Renal pelvis (tissue), 4 donors: ENCODE results near the gene PFDN5. TPM values are rescaled to one million over a fixed set of nuclear protein-coding genes. Genes with fewer than 3 reads are reported as not detected.
A peak's percentile ranks its signal among the peaks of the same experiment; 100 is the strongest.
"Not testable (repeated sequence)": the region's sequence is repeated elsewhere in the genome, so short reads cannot be mapped to it uniquely, and the experiment has no call there.

ENCODE experiments used
- DNase-seq: peaks from one replicate; pipeline ENCODE4 v3.0.0-alpha.2; 2013
- polyA plus RNA-seq, 3 donors: library from polyadenylated mRNA; unstranded; fragments of 120-200 nt; gene quantifications; one replicate each; pipeline ENCODE4 v1.2.1, GENCODE V29; 2013; ENCODE audit not compliant: insufficient read length in 3 of 3

Gene PFDN5
- polyA plus RNA-seq, 3 donors, result 564 to 760 (median 671) TPM

GRCh38 chr12:53267999-53268629, 27.2 kb upstream of the PFDN5 start, which contains the start of gene ESPL1:
TSS of gene ESPL1 (plus strand) at chr12:53268299. CDS start at chr12:53268767, 468 bp downstream.
- DNase-seq, result peak; percentile 80

- no peak for DNase-seq
Measured at GRCh38 chr12:53268630-53269562, 26.4 kb upstream of the PFDN5 start.

DNA sequence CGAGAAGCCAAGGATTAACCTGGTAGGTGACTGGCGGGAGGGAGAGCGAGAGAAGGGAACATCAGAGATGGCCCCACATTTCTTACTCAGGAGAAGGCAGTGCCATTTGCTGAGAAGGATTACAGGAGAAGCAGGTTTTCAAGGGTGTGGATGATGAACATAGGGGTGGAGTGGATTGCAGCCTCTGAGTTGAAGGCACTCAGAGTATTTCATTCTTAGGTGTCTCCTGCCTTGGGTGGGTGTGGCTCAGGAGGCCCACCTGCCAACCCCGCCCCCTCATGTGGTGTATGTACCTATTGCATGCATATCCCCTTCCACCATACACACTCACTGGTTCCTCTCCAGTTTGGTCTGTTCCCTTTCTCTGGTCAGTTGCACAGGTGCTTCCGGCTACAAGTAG, 20.9 kb upstream of the PFDN5 start:
- no peak for DNase-seq

- no peak for DNase-seq
Measured at GRCh38 chr12:53276511-53276910, 18.8 kb upstream of the PFDN5 start.

DNA sequence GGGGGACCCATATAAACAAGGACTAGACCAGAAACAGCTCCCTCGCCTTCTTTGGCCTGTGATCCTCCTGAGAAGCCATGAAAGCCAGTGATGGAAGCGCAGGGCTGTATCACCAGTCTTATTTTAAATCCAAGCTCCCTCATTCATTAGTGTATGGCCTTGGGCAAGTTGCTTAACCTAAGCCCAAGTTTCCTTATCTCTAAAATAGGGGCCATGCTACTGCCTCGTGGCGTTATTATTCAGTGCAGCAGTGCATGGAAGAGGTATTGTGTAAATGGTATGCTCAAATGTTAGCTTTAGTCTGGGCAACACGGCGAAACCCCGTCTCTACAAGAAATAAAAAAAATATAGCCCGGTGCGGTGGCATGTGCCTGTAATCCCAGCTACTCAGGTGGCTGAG, 17.4 kb upstream of the PFDN5 start:
- DNase-seq, result no peak

DNA sequence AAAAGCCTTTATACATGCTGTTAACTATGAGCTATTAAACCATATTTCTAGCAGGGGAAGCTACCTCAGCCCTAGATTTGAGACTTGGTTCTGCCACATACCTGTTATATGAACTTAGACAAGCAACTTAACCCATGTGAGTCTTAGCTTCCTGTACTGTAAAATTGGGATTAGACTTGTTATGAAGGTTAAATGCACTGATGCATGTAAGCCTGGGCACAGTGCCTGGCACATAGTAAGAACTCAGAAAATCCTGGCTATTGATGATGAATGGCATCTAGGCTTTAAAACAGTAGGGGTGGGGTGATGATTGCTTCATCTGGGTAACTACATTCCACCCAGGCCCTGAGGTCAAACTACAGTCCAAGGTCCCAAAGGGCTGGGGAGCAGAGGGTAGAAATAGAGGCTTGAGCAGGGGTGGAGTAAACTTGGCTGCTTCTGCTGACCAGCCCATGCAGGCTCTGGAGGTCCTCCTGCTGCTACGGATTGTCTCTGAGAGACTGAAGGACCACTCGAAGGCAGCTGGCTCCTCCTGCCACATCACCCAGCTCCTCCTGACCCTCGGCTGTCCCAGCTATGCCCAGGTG, 16.0 kb upstream of the PFDN5 start:
- no peak for DNase-seq

DNA sequence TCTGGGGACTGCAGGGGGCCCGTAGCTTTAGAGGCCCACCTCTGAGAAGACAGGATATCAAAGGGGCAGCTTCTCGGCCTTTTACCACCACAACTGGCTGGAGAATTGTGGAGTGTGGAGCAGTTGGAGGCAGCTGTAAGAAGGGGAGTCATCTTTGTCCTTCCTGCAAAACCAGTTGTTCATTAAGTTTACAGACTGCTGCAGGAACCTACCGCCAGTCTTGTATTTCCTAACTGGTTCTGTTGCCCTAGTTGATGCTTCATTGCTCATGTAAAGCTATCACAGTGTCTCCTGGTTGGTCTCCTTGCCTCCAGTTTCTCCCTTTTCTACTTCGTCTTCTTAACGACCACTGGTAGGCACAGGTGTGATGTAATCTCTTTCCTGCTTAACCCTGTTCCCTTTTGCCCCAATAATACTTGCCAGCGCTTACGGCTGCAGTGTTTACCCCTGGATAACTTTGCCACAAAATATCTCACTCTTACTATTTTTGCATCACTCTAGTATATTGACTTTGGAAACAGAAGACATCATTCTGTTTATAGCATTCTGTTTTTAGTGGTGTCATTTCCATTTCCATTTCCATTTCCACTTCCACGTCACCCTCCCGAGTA, 15.3 kb upstream of the PFDN5 start:
- DNase-seq, result no peak

GRCh38 chr12:53286448-53286847, 8.9 kb upstream of the PFDN5 start:
- DNase-seq, result no peak

DNA sequence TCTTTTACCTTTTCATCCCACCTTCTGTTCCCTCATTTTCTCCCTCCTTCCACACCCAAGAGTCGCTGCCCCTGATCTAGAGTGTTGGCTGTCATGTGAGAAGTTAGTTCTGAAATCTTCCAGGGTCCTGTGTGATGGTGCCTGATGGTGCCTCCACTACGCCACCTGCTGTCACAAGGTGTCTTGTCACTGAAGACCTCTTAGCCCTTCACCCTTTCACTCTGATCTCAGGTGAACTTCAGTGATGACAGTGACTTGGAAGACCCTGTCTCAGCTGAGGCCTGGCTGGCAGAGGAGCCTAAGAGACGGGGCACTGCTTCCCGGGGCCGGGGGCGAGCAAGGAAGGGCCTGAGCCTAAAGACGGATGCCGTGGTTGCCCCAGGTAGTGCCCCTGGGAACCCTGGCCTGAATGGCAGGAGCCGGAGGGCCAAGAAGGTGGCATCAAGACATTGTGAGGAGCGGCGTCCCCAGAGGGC, 7.6 kb upstream of the PFDN5 start:
- no peak for DNase-seq

- DNase-seq, result no peak
Measured at GRCh38 chr12:53288322-53288721, 7.0 kb upstream of the PFDN5 start.

- DNase-seq, result no peak
Measured at GRCh38 chr12:53289891-53290290, 5.5 kb upstream of the PFDN5 start.

DNA sequence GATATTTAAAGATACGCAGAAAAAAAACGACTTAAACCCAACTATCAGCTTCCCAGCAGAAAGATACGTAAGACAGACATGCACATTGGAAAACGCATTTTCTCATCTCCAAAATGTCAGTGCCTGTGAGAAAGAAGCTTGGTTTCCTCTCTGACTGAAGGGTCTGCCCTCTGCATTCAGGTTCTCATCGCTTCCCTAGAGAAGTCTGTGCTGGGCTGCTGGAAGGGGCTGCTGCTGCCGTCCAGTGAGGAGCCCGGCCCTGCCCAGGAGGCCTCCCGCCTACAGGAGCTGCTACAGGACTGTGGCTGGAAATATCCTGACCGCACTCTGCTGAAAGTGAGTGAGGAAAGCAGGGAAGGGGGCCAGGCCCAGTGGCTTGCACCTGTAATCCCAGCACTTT, 4.7 kb upstream of the PFDN5 start:
- no peak for DNase-seq

DNA sequence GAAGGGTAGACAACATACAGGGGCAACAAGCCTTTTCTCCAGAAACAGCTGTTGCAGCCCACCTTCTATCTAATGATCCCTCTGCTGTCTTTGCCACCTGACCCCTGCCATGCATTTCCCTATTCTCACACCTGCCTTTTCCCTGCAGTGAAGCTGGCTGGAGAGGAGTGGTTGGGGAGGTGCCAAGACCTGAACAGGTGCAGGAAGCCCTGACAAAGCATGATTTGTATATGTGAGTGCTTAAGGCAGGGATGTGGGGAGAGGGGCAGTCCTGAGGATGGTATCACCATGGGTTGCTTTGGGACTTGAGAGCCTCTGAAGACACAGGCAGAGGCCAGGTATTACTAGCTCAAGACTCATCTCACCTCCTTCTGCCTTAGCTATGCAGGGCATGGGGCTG, 2.9 kb upstream of the PFDN5 start:
- DNase-seq, result no peak

- no peak for DNase-seq
Measured at GRCh38 chr12:53295891-53296219, 513 bp downstream of the PFDN5 start.

GRCh38 chr12:53297106-53297505, 1.8 kb downstream of the PFDN5 start:
- DNase-seq, result not testable (repeated sequence)

DNA sequence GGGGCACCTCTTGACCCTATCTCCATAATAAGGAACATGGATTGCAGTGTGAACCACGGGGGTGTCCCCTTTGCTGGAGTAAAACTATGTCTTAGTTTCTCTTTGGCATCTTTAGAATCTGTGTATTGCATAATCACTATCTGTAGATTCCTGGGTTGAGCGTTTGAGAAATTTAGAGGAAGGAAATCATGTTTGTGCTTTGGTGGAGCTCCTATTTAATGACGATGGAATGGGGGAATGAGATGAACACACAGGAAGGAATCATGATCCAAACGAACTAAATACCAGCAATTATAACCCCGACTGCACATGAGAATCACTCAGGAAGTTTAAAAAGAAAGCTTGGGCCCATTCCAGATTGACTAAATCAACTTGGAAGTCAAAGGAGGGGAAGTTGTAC, 2.8 kb downstream of the PFDN5 start:
- DNase-seq, result no peak

DNA sequence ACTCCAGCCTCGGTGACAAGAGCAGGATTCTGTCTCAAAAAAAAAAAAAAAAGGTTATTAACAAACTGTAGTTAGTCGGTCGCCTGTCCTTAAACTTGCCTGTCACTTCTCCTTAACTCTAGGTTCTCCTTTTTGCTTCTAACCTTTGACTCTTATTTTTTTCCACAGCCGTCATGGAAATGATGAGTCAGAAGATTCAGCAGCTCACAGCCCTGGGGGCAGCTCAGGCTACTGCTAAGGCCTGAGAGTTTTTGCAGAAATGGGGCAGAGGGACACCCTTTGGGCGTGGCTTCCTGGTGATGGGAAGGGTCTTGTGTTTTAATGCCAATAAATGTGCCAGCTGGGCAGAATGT, 3.7 kb downstream of the PFDN5 start:
- DNase-seq, result no peak

GRCh38 chr12:53299454-53300180, 4.3 kb downstream of the PFDN5 start, which contains the start of gene MYG1:
TSS of gene MYG1 (plus strand) at chr12:53299695. CDS start at chr12:53299738, 43 bp downstream.
- DNase-seq, result peak; percentile 91

DNA sequence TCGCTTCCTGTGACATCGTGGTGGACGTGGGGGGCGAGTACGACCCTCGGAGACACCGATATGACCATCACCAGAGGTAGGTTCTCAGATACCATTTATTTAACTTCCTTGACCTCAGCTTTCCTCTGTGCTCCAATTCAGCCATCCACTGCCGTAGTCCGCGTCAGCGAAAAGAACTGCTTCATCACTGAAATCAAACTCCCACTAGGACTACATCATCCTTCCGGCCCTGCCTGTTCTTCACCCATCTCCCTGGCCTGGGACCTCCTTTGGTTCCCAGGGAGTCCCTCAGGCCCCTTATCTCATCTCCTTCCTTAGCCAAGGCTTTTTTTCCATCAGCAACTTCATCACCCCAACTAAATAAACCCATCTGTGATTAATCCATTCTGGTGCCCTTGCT, 4.8 kb downstream of the PFDN5 start:
- DNase-seq, result no peak

- no peak for DNase-seq
Measured at GRCh38 chr12:53302903-53303302, 7.6 kb downstream of the PFDN5 start.

DNA sequence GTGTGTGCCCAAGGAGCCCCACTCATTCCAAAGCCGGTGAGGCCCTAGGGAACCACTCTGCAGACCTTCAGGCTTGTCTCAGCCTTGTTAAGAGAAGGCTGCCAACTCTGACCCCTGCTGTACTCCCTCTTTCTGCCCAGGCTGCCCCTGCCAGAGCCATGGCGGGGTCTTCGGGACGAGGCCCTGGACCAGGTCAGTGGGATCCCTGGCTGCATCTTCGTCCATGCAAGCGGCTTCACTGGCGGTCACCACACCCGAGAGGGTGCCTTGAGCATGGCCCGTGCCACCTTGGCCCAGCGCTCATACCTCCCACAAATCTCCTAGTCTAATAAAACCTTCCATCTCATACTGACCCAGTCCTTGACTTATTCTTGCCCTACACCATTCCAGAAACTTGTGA, 11.5 kb downstream of the PFDN5 start:
- no peak for DNase-seq

DNA sequence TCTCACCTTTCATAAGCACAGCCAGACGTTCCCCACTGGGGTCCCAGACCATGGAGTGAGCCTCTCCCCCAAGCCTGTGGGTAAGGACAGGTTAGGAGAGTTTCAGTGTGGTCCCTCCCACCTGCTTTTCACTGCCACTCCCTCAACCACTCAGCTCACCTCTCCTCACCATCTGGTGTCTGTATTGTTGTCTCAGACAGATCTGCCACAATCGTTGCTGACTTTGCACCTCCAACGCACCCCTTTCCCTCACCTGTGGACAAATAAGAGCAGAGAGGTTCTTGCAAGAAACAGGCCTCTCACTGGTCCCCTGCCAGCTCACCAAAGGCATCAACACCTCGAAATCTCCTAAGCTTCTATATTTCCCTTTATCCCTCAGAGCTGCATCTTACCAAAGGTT, 12.9 kb downstream of the PFDN5 start:
- DNase-seq, result no peak
